ENCODE measurements around the gene FBXO11.

FBXO11 gene

GRCh38 chr2:47850198-47850597 is 56.1 kb downstream of the FBXO11 start:
- no peak for DNase-seq (ENCODE audit: low read depth, low spot score)

DNA sequence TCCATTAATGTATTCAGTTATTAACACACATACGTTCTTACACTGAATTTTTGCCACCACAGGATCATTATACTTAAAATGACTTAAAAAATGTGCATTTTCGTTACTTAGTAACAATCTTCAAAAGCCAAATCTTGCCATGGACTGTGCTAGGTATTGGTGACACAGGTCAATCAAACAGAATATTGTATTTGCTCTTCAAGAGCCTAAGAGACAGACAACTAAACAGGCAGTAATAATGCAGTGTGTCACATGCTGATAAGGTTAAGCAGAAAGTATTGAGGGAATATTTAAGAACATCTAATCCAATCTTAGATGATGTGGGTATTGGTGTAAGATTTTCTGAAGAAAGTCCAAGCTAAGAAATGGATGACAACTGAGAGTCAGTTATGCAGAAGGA is 56.9 kb downstream of the FBXO11 start:
- no peak for DNase-seq (ENCODE audit: low read depth, low spot score)

DNA sequence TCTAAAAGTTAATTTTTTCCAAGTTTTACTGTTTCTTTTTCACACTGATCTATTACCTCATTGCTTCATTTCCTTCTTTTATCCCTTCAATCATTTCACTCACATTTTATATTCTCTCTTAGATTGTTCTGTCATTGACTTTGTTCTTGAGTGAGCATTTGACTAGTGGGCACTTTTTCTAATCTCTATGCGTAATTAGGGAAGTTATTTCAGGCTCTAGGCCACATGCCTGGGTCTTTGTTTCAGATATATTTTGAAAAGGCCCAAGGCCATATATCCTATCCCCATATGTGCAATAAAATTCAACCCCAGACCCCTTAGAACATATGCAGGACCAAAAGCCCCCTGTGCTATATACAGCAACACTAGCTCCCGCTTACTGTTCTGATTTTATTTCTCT is 62.1 kb downstream of the FBXO11 start:
- no peak for DNase-seq (ENCODE audit: low read depth, low spot score)

- DNase-seq (ENCODE audit: low read depth, low spot score) = no peak
These were observed 62.9 kb downstream of the FBXO11 start for GRCh38 chr2:47843407-47843806.

DNA sequence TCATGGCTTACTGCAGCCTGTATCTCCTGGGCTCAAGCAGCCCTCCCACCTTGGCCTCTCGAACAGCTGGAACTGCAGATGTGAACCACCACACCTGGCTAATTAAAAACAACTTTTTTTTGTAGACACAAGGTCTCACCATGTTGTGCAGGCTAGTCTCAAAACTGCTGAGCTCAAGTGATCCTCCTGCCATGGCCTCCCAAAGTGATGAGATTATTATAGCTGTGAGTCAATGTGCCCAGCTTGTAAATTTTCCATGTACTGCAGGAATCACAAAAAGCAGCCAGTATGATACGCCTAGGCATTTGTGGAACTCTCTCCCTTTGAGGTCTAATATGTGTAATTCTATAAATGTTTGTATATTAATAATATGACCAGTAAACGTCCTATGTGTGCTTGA is 63.5 kb downstream of the FBXO11 start:
- DNase-seq (ENCODE audit: low read depth, low spot score) = no peak

DNA sequence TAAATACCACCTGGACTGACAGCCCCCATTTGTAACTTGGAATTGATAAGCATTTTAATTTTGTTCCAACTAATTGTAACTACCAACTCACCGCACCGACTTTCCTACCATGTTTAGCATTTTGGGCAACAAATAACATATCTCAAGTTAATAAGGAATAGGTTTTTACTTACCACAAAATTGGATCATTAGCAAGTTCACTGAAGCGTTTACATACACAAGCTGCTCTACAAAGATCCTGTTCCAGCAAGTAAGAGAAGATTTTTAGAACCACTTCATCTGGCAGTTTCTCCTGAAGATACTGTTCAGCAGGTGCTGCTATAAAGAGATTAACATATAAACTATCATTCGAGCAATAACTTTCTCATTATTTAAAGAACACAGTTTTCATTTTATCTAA is 67.6 kb downstream of the FBXO11 start:
- no peak for DNase-seq (ENCODE audit: low read depth, low spot score)

DNA sequence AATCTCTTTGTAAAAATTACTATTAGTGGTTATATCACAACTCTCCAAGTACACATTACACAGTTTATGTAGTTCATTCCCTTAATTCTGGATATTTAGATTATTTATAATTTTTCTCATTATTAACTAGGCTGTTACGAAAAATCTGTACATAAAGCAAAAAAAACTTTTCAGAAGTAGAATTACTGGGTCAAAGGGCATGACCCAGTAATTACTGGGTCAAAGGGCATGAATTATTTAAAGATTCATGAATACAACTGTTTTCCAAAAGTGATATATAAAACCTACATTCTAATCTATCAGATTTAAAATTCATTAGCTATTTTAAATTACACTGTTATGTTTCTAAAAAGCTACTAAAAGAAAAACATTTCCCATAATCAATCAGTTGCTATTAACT is 68.0 kb downstream of the FBXO11 start:
- DNase-seq (ENCODE audit: low read depth, low spot score) = no peak

GRCh38 chr2:47833516-47833968 is 72.8 kb downstream of the FBXO11 start:
- no peak for DNase-seq (ENCODE audit: low read depth, low spot score)

- no peak for DNase-seq (ENCODE audit: low read depth, low spot score)
These were observed 83.8 kb downstream of the FBXO11 start for GRCh38 chr2:47822518-47822917.

DNA sequence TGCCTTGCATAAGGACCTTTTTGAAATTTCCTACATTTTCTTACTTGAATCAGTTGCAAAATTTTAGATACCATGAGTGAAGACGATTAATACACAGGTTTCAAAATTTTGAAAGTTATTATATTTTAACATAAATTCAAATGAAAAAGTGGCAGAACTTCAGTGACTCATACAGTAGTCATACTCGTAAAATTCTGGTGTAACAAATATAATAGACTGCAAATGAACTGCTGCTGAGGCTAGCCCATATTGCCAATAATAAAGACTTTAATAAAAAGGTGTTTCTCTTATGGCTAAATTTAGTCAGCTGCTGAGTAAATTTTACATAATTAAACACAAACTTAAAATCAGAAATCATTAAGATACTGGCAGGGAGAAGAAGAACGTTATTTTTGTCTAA is 86.5 kb downstream of the FBXO11 start:
- DNase-seq (ENCODE audit: low read depth, low spot score) = no peak

DNA sequence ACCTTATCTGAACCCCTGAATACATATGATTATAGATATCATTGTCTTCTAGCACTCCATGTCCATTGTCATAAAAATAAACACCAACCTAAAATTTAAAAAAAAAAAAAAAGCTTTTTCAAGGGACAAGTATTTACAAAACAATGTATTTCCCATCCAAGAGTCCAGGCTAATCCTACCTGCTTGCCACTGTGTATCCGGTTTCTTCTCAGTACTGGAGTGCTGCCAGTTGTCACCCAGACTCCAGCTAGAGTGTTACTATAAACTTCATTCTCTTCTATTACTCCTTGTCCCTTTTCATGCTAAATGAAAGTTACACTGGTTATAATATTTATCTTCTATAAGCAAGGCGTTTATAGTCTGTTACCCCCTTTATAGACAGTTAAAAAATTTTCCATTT is 87.5 kb downstream of the FBXO11 start:
- DNase-seq (ENCODE audit: low read depth, low spot score) = no peak

DNA sequence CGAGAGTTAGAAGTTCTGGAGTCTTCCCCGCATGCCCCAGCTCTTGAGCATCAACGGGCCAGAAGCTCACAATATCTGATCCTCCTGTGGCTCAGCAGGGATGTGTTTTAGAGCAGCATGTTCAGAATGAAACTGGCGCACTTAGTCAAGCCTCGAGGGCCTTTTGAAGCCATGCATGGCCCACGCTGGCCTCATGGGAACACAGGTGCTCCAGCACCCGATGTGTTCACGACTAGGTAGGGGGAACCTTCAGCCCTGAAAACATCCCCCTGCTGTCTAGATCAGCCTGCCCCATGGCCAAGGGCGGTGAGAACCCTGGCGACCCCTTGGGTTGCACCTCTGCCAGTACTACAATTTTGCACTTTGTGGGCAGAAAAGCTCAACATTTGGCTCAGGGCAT is 90.5 kb downstream of the FBXO11 start:
- DNase-seq (ENCODE audit: low read depth, low spot score) = no peak

GRCh38 chr2:47811668-47812067 is 94.6 kb downstream of the FBXO11 start:
- no peak for DNase-seq (ENCODE audit: low read depth, low spot score)

- no peak for DNase-seq (ENCODE audit: low read depth, low spot score)
These were observed 95.4 kb downstream of the FBXO11 start for GRCh38 chr2:47810850-47811249.

GRCh38 chr2:47809903-47810302 is 96.4 kb downstream of the FBXO11 start:
- no peak for DNase-seq (ENCODE audit: low read depth, low spot score)

GRCh38 chr2:47808614-47809013 is 97.7 kb downstream of the FBXO11 start:
- no peak for DNase-seq (ENCODE audit: low read depth, low spot score)

GRCh38 chr2:47805850-47806249 is 100.4 kb downstream of the FBXO11 start:
- DNase-seq (ENCODE audit: low read depth, low spot score) = no peak

DNA sequence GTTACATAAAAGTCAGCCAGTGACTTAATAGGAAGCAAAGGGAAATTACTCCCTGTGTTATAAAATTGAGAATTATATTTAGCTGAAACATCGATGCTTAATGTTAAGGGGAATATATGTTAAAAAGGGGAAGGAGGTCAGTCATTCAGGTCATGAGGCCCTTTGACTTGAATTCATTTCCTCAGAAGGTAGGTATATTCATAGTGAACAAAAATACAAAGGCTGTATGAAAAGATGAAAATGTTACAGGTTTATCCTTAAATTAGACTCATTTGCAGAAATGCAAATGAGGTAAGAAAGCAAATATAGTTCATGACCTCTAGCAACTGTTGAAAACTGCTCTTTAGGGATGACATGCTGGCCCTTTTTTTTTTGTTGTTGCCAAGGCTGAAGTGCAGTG is 102.5 kb downstream of the FBXO11 start:
- no peak for DNase-seq (ENCODE audit: low read depth, low spot score)

DNA sequence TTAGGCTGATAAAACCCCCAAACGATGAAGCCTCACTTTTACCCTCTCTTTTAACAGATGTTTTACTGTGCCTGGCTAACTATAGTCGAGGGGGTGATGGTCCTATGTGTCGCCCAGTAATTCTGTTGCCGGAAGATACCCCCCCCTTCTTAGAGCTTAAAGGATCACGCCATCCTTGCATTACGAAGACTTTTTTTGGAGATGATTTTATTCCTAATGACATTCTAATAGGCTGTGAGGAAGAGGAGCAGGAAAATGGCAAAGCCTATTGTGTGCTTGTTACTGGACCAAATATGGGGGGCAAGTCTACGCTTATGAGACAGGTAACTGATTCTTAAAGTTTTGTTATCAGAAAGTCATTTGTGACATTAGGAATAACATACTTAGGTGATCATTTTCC is 102.9 kb downstream of the FBXO11 start:
- DNase-seq (ENCODE audit: low read depth, low spot score) = no peak

DNA sequence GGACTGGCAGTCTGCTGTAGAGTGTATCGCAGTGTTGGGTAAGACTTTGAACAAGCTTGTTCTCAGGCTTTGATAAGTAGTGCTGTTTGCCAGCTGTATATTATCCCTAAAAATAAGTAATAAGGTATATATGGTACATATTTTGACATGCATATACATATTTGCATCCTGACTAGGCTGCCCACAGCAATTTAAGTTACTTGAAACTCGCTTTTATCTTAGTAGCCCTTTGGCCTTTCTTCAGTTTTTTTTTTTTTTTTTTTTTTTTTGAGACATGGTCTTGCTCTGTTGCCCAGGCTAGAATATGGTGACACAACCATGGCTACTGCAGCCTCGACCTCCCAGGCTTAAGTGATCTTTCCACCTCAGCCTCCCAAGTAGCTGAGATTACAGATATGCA is 105.2 kb downstream of the FBXO11 start:
- DNase-seq (ENCODE audit: low read depth, low spot score) = no peak

- no peak for DNase-seq (ENCODE audit: low read depth, low spot score)
These were observed 107.2 kb downstream of the FBXO11 start for GRCh38 chr2:47799031-47799609.

- no peak for DNase-seq (ENCODE audit: low read depth, low spot score)
These were observed 107.7 kb downstream of the FBXO11 start for GRCh38 chr2:47798631-47799030.

- no peak for DNase-seq (ENCODE audit: low read depth, low spot score)
These were observed 110.1 kb downstream of the FBXO11 start for GRCh38 chr2:47796090-47796697.

DNA sequence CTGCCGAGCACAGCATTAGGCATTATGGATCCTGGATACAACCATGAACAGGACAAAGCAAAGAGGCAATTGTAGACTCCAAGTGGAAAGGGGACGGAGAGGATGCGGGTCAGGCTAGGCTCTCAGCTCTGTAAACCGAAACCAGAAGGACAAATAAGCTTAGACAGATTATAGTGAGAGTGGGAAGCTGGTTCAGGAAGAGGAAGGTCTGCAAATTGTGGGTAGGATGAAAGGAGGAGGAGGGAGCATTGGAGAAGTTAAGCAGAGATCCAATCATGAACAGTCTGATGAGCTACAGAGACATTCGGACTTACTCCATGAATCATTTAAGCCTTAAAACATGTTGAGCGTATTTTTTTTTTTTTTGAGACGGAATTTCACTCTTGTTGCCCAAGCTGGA is 120.3 kb downstream of the FBXO11 start:
- DNase-seq (ENCODE audit: low read depth, low spot score) = no peak
